Raji (cell line): Measurements from ENCODE around the gene ABHD16A.

Source experiments
- POLR2A ChIP-seq: IDR thresholded peaks from 2 replicates; pipeline ENCODE4 v1.6.1; 2011; ENCODE audit warnings: low read depth, low read length, control low read depth; ENCODE audit not compliant: insufficient read depth

ABHD16A gene

DNA sequence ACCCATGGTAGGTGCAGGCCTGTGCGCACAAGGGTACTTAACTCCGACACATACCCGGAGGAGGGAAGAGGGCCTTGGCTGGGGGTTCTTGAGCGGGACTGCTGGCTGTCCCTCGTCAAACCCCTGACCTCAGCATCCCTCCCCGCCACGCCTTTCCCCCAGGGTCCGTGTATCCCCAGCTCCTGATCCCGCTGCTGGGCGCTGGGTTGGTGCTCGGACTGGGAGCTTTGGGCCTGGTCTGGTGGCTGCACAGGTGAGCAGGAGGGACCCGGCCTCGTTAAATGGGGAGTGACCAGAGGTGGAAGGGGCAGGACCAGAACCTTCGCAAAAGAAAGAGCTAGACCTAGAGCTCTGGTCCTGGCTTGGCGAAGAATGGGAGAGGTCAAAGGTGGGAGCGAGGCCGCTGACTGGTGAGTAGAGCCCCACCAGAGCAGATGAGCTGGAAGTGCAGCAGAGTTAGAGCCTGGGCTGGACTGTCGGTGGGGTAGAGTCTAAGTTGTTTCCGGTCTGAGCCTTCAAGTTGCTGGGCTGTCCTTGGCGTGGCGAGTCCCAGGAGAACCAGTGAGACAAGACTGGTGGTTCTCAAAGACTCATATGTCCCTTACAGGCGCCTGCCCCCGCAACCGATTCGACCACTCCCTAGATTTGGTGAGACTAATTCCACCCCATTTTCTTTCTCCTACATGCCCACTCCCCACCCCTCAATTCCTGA is 21.0 kb upstream of the ABHD16A start:
- no peak for TF ChIP-seq POLR2A

DNA sequence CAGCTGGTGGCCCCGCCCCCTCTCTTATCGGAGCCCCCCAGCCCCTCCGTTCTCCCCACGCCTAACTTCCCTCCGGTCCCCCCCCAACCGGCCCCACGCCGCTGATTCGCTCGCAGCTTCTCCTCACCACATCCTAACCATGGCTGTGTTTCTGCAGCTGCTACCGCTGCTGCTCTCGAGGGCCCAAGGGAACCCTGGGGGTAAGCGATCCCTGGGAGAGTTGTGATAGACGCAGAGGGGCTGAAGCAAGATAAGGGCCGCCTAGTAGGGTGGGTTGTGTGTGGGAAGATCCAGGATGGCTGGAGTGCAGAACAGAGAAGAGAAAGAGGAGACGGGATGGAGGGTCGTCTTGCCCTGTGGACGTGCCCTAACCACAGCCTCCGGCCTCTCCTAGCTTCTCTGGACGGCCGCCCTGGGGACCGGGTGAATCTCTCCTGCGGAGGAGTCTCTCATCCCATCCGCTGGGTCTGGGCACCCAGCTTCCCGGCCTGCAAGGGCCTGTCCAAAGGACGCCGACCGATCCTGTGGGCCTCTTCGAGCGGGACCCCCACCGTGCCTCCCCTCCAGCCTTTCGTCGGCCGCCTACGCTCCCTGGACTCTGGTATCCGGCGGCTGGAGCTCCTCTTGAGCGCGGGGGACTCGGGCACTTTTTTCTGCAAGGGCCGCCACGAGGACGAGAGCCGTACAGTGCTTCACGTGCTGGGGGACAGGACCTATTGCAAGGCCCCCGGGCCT is 20.3 kb upstream of the ABHD16A start, which contains the start of gene MPIG6B:
Gene MPIG6B, plus strand, starts transcription at position 129 of the 735 bp plus-strand sequence. Its CDS starts 11 bp downstream, at position 140.
- no peak for TF ChIP-seq POLR2A

DNA sequence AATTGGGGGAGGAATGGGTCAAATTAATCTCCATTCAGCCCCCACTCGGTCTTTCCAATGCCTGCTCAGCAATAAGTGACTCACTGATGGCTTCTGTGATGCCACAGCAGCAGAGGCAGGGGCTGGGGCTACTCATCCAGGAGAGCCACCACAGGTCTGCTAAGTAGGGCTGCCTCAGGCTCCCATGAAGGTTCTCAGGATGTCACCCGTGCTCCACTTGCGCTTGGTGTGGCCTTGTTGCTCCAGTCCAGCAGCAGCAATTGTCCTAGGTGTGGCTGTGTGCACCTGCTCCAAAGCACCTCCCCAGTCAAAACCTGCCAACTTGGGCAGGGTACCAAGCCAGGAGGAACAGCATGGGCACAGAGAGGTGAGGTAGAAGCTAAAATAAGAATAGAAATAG is 19.0 kb upstream of the ABHD16A start:
- no peak for TF ChIP-seq POLR2A

DNA sequence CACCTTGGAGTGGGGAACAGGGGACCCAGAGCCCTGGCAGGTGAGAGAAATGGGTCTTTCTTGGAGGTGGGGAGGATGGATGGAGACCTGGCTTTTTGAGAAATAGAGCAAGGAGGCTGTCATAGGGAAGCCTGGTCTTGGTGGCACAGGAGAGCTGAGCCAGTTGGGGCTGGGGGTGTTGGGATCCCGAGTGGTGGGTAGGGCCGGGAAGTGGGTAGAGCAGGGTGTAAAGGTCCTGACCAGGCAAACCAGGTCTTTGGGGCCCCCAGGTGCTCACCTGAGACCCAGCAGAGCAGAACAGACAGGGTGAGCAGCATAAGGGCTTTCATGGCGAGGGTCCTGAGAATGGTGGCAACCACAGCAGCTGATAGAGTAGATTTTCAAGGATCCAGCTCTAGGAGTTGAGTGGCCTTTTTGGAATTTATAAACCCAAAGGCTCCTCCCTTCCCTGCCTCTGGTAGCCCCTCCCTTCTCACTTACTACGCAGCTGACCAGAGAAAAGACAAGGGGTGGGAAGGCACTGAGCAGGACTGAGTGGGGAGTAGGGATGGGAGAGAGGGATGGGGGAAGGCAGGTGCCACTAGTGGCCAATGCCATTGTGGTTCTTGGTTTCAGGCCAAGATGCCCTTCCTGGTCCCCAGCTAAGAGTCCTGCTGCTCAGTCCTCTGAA is 18.4 kb upstream of the ABHD16A start, which contains the start of gene LY6G6C:
Gene LY6G6C, minus strand, starts transcription at position 396 of the 670 bp plus-strand sequence. Its CDS starts 67 bp downstream, at position 329.
- no peak for TF ChIP-seq POLR2A

DNA sequence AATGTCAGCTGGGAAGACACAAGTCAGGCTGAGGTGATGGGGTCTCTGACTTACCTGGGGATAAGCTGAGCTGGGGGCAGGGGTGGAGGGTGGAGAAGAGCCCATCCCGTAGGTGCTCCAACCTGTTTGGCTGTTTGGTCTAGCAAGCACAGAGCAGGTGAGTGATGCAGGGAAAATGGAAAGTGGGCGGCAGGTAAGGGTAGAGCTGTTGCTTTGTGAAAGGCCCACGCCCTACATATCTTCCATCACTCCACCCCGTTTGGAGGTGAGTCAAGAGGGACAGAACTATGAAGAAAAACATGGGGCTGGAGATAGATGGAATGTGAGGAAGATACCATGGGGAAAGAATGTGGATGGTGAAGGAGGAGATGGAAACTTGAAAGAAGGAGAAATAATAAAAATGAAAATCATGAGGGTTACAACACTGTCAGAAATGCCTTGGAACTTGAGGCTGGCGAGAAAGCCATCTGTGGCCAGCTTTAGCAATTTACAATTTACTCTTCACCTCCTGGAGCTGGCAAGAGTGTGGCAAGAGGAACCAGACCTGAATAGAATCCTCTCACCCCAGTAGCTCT is 17.2 kb upstream of the ABHD16A start:
- no peak for TF ChIP-seq POLR2A

DNA sequence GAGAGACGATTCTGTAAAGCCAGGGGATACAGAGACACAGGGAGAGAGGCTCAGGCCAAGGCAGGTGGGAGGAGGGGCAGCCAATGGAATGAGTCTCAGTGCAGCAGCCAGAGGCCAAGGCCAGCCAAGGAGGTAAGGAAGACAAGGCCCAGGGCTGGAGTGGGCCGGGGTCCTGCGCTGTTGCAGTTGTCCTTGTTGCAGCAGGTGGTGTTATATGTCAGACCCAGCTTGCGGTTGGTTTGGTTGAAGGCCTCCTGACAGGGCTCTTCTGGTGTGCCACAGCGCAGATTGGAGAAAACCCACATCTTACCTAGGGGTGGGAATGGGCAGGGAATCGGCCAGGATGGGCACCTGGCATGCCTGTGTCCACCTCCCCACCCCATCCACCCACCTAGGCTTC is 15.9 kb upstream of the ABHD16A start:
- no peak for TF ChIP-seq POLR2A

DNA sequence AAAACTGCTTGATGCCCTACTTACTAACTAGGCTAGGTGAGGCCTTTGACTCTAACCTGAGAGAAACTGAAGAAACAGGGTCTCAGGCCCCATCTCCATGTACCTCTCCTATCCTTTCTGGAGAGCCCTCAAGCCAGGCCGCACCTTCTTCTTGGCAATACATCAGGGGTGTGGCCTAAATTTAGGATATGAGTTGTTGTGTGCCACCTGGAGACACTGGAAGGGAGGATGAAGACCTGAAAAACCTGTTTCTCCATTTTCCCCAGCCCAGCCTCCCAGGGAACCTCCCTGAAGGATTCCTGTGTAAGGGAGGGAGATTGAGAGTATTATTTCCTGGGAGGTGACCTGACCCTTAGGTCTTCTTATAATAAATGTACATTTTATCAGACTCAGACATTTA is 15.1 kb upstream of the ABHD16A start:
- no peak for TF ChIP-seq POLR2A

DNA sequence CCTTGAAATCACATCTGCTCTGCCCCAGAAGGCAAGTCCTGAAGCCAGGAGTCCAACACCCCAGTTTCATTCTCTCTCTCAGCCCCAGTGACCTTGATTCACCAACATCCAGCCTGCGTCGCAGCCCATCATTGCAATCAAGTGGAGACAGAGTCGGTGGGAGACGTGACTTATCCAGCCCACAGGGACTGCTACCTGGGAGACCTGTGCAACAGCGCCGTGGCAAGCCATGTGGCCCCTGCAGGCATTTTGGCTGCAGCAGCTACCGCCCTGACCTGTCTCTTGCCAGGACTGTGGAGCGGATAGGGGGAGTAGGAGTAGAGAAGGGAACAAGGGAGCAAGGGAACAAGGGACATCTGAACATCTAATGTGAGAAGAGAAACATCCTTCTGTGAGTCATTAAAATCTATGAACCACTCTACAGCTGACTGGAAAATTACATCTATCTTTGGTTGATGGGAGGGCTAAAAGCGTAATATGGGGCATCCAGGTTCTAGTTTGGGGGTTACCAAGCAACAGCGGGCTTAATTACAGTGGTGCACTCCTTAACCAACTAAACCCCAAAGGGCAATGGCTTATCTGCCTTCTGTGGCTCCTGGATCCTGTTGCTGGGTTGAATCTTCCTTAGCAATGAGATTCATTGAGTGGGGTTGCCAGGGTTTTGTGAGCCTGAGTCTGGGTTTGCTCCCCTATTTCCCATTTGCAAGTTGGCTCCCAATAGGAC is 14.5 kb upstream of the ABHD16A start:
- TF ChIP-seq POLR2A = no peak

DNA sequence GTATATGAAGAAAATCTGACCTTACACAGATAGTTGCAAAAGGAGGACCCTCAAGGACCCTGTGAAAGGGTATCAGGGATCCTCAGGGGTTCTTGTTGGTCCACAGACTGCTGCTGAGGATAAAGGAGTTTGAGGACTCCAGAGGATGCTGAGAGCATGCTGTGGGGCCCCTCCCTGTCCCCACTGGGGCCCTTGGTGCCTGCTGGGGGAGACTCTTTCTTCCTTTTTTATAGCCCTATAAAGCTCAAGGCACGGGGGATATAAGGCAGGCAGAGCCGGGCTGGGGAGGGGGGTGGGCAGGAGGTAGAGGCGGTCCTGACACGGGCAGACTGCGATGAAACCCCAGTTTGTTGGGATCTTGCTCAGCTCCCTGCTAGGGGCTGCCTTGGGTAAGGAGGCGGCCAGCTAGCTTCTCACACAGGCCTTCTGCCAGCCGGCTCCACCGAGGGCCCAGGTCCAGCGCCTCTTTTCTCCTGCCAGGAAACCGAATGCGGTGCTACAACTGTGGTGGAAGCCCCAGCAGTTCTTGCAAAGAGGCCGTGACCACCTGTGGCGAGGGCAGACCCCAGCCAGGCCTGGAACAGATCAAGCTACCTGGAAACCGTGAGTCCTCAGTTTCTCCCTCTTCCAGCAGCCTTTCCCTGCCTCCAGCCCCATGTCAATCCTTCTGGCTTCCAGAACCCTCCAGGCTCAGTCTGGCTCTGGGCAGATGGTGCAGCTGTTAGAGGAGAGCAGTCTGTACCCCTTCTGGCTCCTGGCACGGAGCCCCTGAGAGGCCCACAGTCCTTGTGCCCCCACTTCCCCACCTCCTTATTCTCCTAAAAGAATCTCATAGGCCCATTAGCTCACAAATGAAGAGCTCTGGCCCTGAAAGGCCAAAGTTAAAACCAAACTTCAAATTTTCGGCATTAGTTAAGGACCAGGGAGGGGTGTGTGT is 12.2 kb upstream of the ABHD16A start, which contains the start of gene LY6G6D:
Gene LY6G6D, plus strand, starts transcription at position 327 of the 937 bp plus-strand sequence. Its CDS starts 8 bp downstream, at position 335.
- no peak for TF ChIP-seq POLR2A

DNA sequence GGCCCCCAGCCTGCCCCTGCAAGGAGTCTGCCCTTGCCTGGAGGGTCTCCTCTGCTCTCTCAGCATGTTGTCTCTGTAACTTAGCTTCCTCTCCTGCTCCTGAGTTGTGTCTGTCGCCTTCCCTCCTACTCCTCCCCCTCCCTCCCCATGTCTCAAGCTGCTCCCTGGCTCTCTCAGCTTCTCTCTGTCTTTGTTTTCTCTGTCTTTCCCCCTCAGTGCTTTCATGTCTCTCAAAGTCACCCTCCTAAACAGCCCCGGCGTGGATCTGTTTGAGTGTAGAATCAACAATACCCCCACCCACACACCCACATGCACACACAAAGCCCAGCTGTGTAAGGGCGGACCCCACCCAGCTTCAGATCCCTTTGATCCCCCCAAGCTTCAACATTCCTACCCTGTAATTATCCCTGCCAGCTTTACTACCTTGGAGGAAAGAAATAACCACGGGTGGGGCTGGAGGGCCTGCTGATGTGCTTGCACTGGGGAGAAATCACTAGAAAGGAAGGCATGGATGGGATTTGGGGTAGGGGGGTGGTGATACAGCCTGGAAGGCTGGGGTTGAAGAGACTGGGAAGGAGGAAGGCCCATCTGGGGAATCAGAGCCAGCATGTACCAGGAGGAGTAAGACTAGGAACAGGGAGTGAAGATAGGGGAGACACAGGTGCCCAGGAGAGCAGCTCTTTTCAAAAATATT is 11.0 kb upstream of the ABHD16A start:
- TF ChIP-seq POLR2A = no peak

DNA sequence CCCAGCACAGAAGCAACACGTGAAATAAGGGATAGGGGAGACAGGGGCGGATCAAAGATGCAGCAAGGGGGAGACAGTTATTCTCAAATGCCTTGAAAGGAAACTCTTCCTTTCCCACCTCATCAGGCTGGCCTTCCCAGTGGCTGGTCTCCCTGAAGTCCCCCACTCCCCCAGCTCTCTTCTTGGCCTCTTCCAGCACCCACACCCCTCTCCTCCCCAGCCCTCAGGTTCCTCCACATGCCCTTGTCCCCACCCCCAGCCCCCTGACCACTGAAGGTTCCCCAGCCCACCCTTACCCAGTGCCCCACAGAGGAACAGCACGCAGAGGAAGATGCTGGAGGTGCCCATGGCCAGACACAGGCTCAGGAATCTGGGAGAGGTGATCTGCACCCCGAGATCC is 10.3 kb upstream of the ABHD16A start:
- no peak for TF ChIP-seq POLR2A

DNA sequence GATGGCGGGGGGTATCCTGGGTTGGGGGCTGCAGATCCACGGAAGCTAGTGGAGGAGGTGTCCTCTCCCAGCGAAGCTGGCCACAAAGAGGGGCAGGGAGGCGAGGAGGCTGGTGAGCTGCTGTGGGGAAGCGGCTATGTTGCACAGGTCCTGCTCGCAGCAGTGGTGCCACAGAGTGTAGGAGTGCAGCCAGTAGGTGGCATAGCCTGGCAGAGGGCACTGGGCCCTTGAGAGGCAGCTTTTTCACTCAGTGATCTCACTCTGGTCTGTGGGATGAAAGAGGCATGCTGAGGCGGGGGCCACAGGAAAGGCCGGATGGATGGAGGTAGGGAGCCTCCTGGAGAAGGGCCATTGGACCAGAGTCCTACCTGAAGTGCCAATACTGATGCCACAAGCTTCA is 9.2 kb upstream of the ABHD16A start:
- no peak for TF ChIP-seq POLR2A

DNA sequence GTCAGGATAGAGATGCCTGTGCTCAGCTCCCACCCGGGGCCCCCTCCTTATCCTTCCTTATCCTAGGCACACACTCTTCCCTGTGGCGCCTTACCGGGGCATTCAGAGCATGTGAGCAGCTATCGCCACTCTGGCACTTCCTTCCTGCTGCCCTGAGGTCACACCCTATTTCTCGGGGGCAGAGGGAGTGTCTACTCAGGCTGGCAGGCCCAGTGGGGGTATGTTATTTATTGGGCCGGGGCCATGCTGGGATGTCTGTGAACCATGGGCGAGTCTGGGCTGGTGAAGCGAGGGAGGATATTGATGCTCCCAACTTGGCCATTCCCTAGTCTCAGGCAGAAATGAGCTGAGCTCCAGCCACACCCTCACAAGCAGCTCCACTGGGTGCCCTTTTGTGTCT is 8.1 kb upstream of the ABHD16A start:
- TF ChIP-seq POLR2A = no peak
